H9 (cell line): Measurements from ENCODE around the gene SLC35F6. TPM values are rescaled to one million over a fixed set of nuclear protein-coding genes. Genes with fewer than 3 reads are reported as not detected.

Experiments used
- DNase-seq: peaks from one replicate; pipeline ENCODE4 v3.0.0-alpha.2; 2017
- H2AFZ ChIP-seq: one replicate; pipeline ENCODE4 v1.6.1; 2013; ENCODE audit warnings: mild to moderate bottlenecking, low read length, control low read depth, moderate library complexity
- H2AK5ac ChIP-seq: 2 replicates; pipeline ENCODE4 v1.6.1; 2013; ENCODE audit warnings: low read length, control low read depth, mixed read lengths; ENCODE audit not compliant: insufficient read length
- H2BK120ac ChIP-seq: one replicate; pipeline ENCODE4 v1.6.1; 2013; ENCODE audit warnings: low read depth, mild to moderate bottlenecking, low read length, control low read depth, inconsistent platforms; ENCODE audit not compliant: poor library complexity, severe bottlenecking
- H2BK12ac ChIP-seq: 2 replicates; pipeline ENCODE4 v1.6.1; 2013; ENCODE audit warnings: low read length, control low read depth, mixed read lengths, low read depth; ENCODE audit not compliant: insufficient read length
- H2BK15ac ChIP-seq: 2 replicates; pipeline ENCODE4 v1.6.1; 2013; ENCODE audit warnings: low read depth, low read length, control low read depth
- H2BK20ac ChIP-seq: one replicate; pipeline ENCODE4 v1.6.1; 2013; ENCODE audit warnings: low read depth, mild to moderate bottlenecking, low read length, control low read depth, inconsistent platforms; ENCODE audit not compliant: poor library complexity, severe bottlenecking
- H2BK5ac ChIP-seq: 2 replicates; pipeline ENCODE4 v1.6.1; 2013; ENCODE audit warnings: low read length, control low read depth, mixed read lengths; ENCODE audit not compliant: insufficient read length
- H3K14ac ChIP-seq: 2 replicates; pipeline ENCODE4 v1.6.1; 2013; ENCODE audit warnings: low read length, control low read depth; ENCODE audit not compliant: insufficient read depth
- H3K18ac ChIP-seq: 2 replicates; pipeline ENCODE4 v1.6.1; 2013; ENCODE audit warnings: low read depth, mild to moderate bottlenecking, mixed read lengths, low read length, control low read depth; ENCODE audit not compliant: insufficient read length
- H3K23ac ChIP-seq: 2 replicates; pipeline ENCODE4 v1.6.1; 2013; ENCODE audit warnings: low read length, control low read depth, mixed read lengths, low read depth; ENCODE audit not compliant: insufficient read length
- H3K23me2 ChIP-seq: 2 replicates; pipeline ENCODE4 v1.6.1; 2013; ENCODE audit warnings: low read depth, mild to moderate bottlenecking, mixed read lengths, low read length, control low read depth; ENCODE audit not compliant: insufficient read length, poor library complexity, severe bottlenecking
- H3K27ac ChIP-seq: 2 replicates; pipeline ENCODE4 v1.5.1; 2013; ENCODE audit warnings: low read length, control low read depth, mixed read lengths, low read depth; ENCODE audit not compliant: insufficient read length
- H3K27me3 ChIP-seq: 2 replicates; pipeline ENCODE4 v1.6.1; 2013; ENCODE audit warnings: low read length, control low read depth, inconsistent platforms; ENCODE audit not compliant: insufficient read depth
- H3K4ac ChIP-seq: 2 replicates; pipeline ENCODE4 v1.6.1; 2013; ENCODE audit warnings: low read depth, mild to moderate bottlenecking, control low read depth, inconsistent platforms, low read length, moderate library complexity
- H3K4me1 ChIP-seq: 2 replicates; pipeline ENCODE4 v1.6.1; 2013; ENCODE audit warnings: low read length, control low read depth, inconsistent platforms; ENCODE audit not compliant: insufficient read depth
- H3K4me2 ChIP-seq: 2 replicates; pipeline ENCODE4 v1.6.1; 2013; ENCODE audit warnings: low read length, control low read depth, mixed read lengths; ENCODE audit not compliant: insufficient read length, insufficient read depth
- H3K56ac ChIP-seq: 2 replicates; pipeline ENCODE4 v1.6.1; 2013; ENCODE audit warnings: low read depth, mild to moderate bottlenecking, mixed read lengths, low read length, control low read depth; ENCODE audit not compliant: insufficient read length
- H3K79me1 ChIP-seq: 2 replicates; pipeline ENCODE4 v1.6.1; 2013; ENCODE audit warnings: low read depth, mild to moderate bottlenecking, moderate library complexity, low read length, control low read depth, inconsistent platforms; ENCODE audit not compliant: insufficient read depth, poor library complexity, severe bottlenecking
- H3K79me2 ChIP-seq: 2 replicates; pipeline ENCODE4 v1.6.1; 2013; ENCODE audit warnings: low read length, control low read depth, inconsistent platforms; ENCODE audit not compliant: insufficient read depth
- H3K9ac ChIP-seq: 2 replicates; pipeline ENCODE4 v1.6.1; 2013; ENCODE audit warnings: low read length, control low read depth, mixed read lengths; ENCODE audit not compliant: insufficient read length; ENCODE audit errors: extremely low read depth
- H3K9me3 ChIP-seq: one replicate; pipeline ENCODE4 v1.6.1; 2013; ENCODE audit warnings: low read depth, low read length, inconsistent platforms; ENCODE audit not compliant: control insufficient read depth
- H3T11ph ChIP-seq: one replicate; pipeline ENCODE4 v1.6.1; 2013; ENCODE audit warnings: mild to moderate bottlenecking, low read length, control low read depth, inconsistent platforms
- H4K20me1 ChIP-seq: one replicate; pipeline ENCODE4 v1.6.1; 2013; ENCODE audit not compliant: control insufficient read depth, insufficient read length, insufficient read depth
- H4K5ac ChIP-seq: 2 replicates; pipeline ENCODE4 v1.6.1; 2013; ENCODE audit warnings: low read depth, mild to moderate bottlenecking, mixed read lengths, low read length, control low read depth; ENCODE audit not compliant: insufficient read length
- H4K8ac ChIP-seq: replicated peaks from 2 replicates; pipeline ENCODE4 v1.6.1; 2013; ENCODE audit warnings: low read length, control low read depth, mixed read lengths, low read depth; ENCODE audit not compliant: insufficient read length
- H4K91ac ChIP-seq: 2 replicates; pipeline ENCODE4 v1.6.1; 2013; ENCODE audit warnings: low read depth, mild to moderate bottlenecking, moderate library complexity, mixed read lengths, low read length, control low read depth; ENCODE audit not compliant: insufficient read length
- H3K27ac Mint-ChIP-seq, 3 experiments: 2 replicates in 2 of 3; 3 replicates in 1 of 3; pipeline ENCODE4 v1.8.0; 2020 to 2021; ENCODE audit warnings: mixed read lengths in 3 of 3, mild to moderate bottlenecking in 1 of 3, moderate library complexity in 1 of 3
- H3K27me3 Mint-ChIP-seq: 2 replicates; pipeline ENCODE4 v1.8.0; 2021; ENCODE audit warnings: low read depth, mild to moderate bottlenecking, moderate library complexity, mixed read lengths
- H3K36me3 Mint-ChIP-seq, 3 experiments: 2 replicates in 2 of 3; 3 replicates in 1 of 3; pipeline ENCODE4 v1.8.0; 2020 to 2021; ENCODE audit warnings: low read depth in 3 of 3, mixed read lengths in 3 of 3; ENCODE audit not compliant: insufficient read depth in 1 of 3
- H3K4me1 Mint-ChIP-seq, 2 experiments: 2 replicates each; pipeline ENCODE4 v1.8.0; 2020; ENCODE audit warnings: mixed read lengths in 2 of 2
- H3K4me3 Mint-ChIP-seq, 2 experiments: 2 replicates in 1 of 2; 3 replicates in 1 of 2; pipeline ENCODE4 v1.8.0; 2020 to 2021; ENCODE audit warnings: mild to moderate bottlenecking in 2 of 2, mixed read lengths in 2 of 2, moderate library complexity in 1 of 2
- H3K9me3 Mint-ChIP-seq, 2 experiments: 2 replicates in 1 of 2; 3 replicates in 1 of 2; pipeline ENCODE4 v1.8.0; 2020; ENCODE audit warnings: mild to moderate bottlenecking in 2 of 2, mixed read lengths in 2 of 2, moderate library complexity in 1 of 2
- CTCF ChIP-seq: fragments of 200-600 bp; sonication (generic); conservative IDR thresholded peaks from 3 replicates; pipeline ENCODE4 v1.8.0; 2021; ENCODE audit warnings: antibody characterized with exemption, mild to moderate bottlenecking
- WGBS: extraction: QIAGEN DNeasy Blood & Tissue Kit; methylation state at CpG from one replicate; pipeline ENCODE4 v1.1.7; 2013; ENCODE audit warnings: missing lambda C conversion rate, low lambda C conversion rate, mixed read lengths; ENCODE audit not compliant: insufficient read length; ENCODE audit errors: extremely low coverage; 5-methylcytosine and 5-hydroxymethylcytosine counted together
- total RNA-seq: library from RNA; stranded (reverse); gene quantifications from 2 replicates; pipeline ENCODE4 v1.2.1, GENCODE V29; 2021

Gene SLC35F6
- total RNA-seq, 1 experiment from 2014 or later = 15.7 TPM

DNA sequence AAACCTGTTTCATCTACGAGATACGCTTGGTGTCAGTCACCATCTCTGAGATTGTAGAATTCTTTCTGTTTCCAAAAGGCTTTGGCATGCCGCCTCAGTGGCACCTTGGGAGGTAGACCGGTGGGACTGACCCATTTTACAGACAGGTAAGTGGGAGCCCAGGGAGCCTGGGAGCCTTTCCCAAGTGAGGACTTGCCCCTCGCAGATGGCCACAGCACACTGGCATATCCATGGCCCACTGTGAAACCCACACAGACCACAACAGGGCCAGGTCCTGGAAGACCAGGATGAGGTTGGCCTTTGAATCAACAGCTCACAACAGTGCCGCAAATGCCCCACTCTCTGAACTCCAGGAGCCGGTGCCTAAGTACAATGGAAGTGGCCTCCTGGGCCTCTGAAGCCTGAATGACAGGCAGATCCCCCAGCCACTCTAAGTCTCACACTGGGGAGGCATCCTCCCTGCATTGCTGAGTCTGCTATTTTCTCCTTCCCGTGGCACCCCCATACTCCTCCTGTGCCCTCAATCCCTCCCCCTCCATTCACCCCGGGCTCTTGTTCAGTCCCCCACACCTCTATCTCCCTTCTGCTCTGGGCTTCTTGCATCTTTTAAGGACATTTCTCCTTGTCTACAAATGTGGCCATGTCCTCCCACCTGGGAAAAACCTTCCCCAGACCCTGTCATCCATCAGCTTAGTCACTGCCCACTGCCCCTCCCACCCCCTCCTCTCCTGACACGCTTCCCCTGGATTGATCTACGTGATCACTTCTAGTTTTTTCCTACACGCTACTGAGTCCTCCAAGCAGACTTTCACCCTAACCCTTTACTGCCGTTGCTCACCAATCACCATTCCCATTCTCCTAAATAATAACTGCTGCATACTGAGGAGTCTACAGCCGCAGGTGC, 48.0 kb downstream of the SLC35F6 start:
- no peaks in the 10 kb centered on the region for H3K36me3 Mint-ChIP-seq
- Histone ChIP-seq H3K27me3 (no peaks in the 10 kb centered on the region), H2BK120ac (no peak overlapping the region), H3T11ph (no peak overlapping the region), H3K14ac (no peak overlapping the region), H3K79me2 (no peaks in the 10 kb centered on the region), H3K23me2 (no peaks in the 10 kb centered on the region), H3K9ac (no peak overlapping the region), H3K4ac (no peak overlapping the region), H3K4me2 (no peak overlapping the region), H3K9me3 (no peaks in the 10 kb centered on the region), H3K27ac (no peak overlapping the region), H2BK5ac (no peak overlapping the region), H2BK12ac (no peak overlapping the region), H4K91ac (no peak overlapping the region), H2AFZ (no peak overlapping the region), H3K56ac (no peak overlapping the region), H3K79me1 (no peaks in the 10 kb centered on the region), H4K20me1 (no peaks in the 10 kb centered on the region), H3K23ac (no peak overlapping the region), H3K18ac (no peak overlapping the region), H4K5ac (no peak overlapping the region), H2BK15ac (no peak overlapping the region), H3K4me1 (no peaks in the 10 kb centered on the region), H2BK20ac (no peak overlapping the region), H4K8ac (no peak overlapping the region), H2AK5ac (no peak overlapping the region)
- peaks cover 4 to 5% of the 10 kb centered on the region in 2 experiments; a peak in 2 of 5 replicates for H3K9me3 Mint-ChIP-seq
- peaks cover 14 to 15% of the 10 kb centered on the region in 2 experiments for H3K4me1 Mint-ChIP-seq
- H3K4me3 Mint-ChIP-seq = no peak overlapping the region
- no peak for DNase-seq
- WGBS = no CpG with 5 or more reads among the region's 14 CpGs
- no peak for TF ChIP-seq CTCF
- H3K27ac Mint-ChIP-seq = no peak overlapping the region
- peaks cover 12% of the 10 kb centered on the region for H3K27me3 Mint-ChIP-seq
